ENCODE measurements around the gene ADCY2. TPM values are rescaled to one million over a fixed set of nuclear protein-coding genes. Genes with fewer than 3 reads are reported as not detected.

The ADCY2 gene
- total RNA-seq, 4 donors from 2014 or later, result 2.6 to 24.8 (median 10.9) TPM

GRCh38 chr5:7671381-7671993 is 275.5 kb downstream of the ADCY2 start:
- 59% methylated on average over 7 of the region's 7 CpGs for WGBS
- no peak overlapping the region for H3K4me3 ChIP-seq
- no peaks in the 10 kb centered on the region for H3K9me3 ChIP-seq
- no peaks in the 10 kb centered on the region for H3K36me3 ChIP-seq
- TF ChIP-seq, protein P1, sequence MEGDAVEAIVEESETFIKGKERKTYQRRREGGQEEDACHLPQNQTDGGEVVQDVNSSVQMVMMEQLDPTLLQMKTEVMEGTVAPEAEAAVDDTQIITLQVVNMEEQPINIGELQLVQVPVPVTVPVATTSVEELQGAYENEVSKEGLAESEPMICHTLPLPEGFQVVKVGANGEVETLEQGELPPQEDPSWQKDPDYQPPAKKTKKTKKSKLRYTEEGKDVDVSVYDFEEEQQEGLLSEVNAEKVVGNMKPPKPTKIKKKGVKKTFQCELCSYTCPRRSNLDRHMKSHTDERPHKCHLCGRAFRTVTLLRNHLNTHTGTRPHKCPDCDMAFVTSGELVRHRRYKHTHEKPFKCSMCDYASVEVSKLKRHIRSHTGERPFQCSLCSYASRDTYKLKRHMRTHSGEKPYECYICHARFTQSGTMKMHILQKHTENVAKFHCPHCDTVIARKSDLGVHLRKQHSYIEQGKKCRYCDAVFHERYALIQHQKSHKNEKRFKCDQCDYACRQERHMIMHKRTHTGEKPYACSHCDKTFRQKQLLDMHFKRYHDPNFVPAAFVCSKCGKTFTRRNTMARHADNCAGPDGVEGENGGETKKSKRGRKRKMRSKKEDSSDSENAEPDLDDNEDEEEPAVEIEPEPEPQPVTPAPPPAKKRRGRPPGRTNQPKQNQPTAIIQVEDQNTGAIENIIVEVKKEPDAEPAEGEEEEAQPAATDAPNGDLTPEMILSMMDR (IDR thresholded peaks at IDR 0.05), result no peak
- TF ChIP-seq POLR2A (IDR thresholded peaks at IDR 0.05) (no peak), POLR2AphosphoS5 (IDR thresholded peaks at IDR 0.05) (no peak), EP300 (IDR thresholded peaks at IDR 0.05) (no peak)
- no peaks in the 10 kb centered on the region for H3K27me3 ChIP-seq
- H3K4me1 ChIP-seq, result no peaks in the 10 kb centered on the region
- DNase-seq (ENCODE audit: low spot score in 2 of 2), result no peak
- no peak overlapping the region for H3K27ac ChIP-seq

DNA sequence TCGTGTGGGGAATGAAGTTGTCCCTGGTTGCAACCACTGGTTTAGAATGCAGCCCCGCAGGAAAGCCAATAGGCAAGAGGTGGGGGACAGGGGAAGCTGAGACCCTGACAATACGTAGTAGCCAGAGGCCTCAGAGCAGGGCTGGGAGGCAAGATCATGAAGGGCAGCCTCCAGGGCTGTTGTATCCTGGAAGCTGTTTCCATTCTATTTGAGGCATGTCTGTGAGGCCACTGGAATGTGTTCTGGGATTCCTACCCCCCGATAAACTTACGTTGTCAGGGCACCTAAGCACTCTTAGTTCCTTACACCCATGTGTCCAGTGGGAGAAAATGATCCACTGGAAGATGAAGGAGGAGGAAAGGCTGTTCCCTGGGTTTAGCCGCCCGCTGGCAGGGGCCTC is 277.7 kb downstream of the ADCY2 start:
- TF ChIP-seq POLR2A (IDR thresholded peaks at IDR 0.05) (no peak), EP300 (IDR thresholded peaks at IDR 0.05) (no peak), POLR2AphosphoS5 (IDR thresholded peaks at IDR 0.05) (no peak)
- TF ChIP-seq, protein P1 (IDR thresholded peaks at IDR 0.05), result no peak
- Histone ChIP-seq H3K27me3 (no peaks in the 10 kb centered on the region), H3K4me1 (no peaks in the 10 kb centered on the region), H3K36me3 (no peaks in the 10 kb centered on the region), H3K9me3 (no peaks in the 10 kb centered on the region), H3K4me3 (no peak overlapping the region), H3K27ac (no peak overlapping the region)
- no peak for DNase-seq (ENCODE audit: low spot score in 2 of 2)
- 83% methylated on average over 5 of the region's 7 CpGs for WGBS

- Histone ChIP-seq H3K27ac (no peak overlapping the region), H3K36me3 (no peaks in the 10 kb centered on the region), H3K27me3 (no peaks in the 10 kb centered on the region), H3K4me1 (no peaks in the 10 kb centered on the region), H3K9me3 (no peaks in the 10 kb centered on the region), H3K4me3 (no peak overlapping the region)
- TF ChIP-seq, protein P1 (IDR thresholded peaks at IDR 0.05), result no peak
- TF ChIP-seq POLR2AphosphoS5 (IDR thresholded peaks at IDR 0.05) (no peak), POLR2A (IDR thresholded peaks at IDR 0.05) (no peak), EP300 (IDR thresholded peaks at IDR 0.05) (no peak)
- WGBS, result 76% methylated on average over 3 of the region's 3 CpGs
- no peak for DNase-seq (ENCODE audit: low spot score in 2 of 2)
Measured at GRCh38 chr5:7676455-7676854, 280.5 kb downstream of the ADCY2 start.

DNA sequence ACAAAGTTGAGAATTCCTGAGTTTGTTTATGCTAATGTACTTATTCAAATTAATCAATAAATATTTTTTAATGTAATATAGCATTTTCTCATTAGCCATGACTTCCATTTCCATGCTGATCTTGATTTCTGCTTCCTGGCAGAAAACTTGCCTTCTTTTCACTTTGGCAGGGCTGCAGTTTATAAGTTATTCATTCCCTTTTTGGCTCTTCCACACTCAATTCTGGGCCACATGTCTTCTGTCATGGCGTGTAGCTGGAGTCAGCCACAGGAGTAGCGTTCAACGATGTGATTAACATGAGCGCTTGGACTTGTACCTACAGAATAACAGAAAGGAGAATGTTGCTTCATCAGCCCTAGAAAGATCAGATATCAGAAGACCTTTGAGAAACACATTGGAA is 282.1 kb downstream of the ADCY2 start:
- no peak for DNase-seq (ENCODE audit: low spot score in 2 of 2)
- H3K27ac ChIP-seq, result no peak overlapping the region
- H3K4me3 ChIP-seq, result no peak overlapping the region
- no peaks in the 10 kb centered on the region for H3K4me1 ChIP-seq
- no peaks in the 10 kb centered on the region for H3K9me3 ChIP-seq
- no peaks in the 10 kb centered on the region for H3K36me3 ChIP-seq
- TF ChIP-seq EP300 (IDR thresholded peaks at IDR 0.05) (no peak), POLR2AphosphoS5 (IDR thresholded peaks at IDR 0.05) (no peak), POLR2A (IDR thresholded peaks at IDR 0.05) (no peak)
- TF ChIP-seq, protein P1 (IDR thresholded peaks at IDR 0.05), result no peak
- H3K27me3 ChIP-seq, result no peaks in the 10 kb centered on the region
- WGBS, result 27% methylated on average over 4 of the region's 4 CpGs

- Histone ChIP-seq H3K27me3 (no peaks in the 10 kb centered on the region), H3K27ac (no peak overlapping the region), H3K4me1 (no peaks in the 10 kb centered on the region), H3K9me3 (no peaks in the 10 kb centered on the region), H3K36me3 (no peaks in the 10 kb centered on the region), H3K4me3 (no peak overlapping the region)
- 92% methylated on average over 4 of the region's 4 CpGs for WGBS
- no peak for DNase-seq (ENCODE audit: low spot score in 2 of 2)
- no peak for TF ChIP-seq POLR2AphosphoS5 (IDR thresholded peaks at IDR 0.05)
- TF ChIP-seq, protein P1 (IDR thresholded peaks at IDR 0.05), result no peak
- TF ChIP-seq EP300 (IDR thresholded peaks at IDR 0.05), result no peak
- no peak for TF ChIP-seq POLR2A (IDR thresholded peaks at IDR 0.05)
Measured at GRCh38 chr5:7679663-7680062, 283.7 kb downstream of the ADCY2 start.
